NCI-H774 (cell line): ENCODE results near the gene CTDSPL.

Experiments used
- DNase-seq: peaks from one replicate; lab custom pipeline; 2025; lab: John Stamatoyannopoulos, UW

The CTDSPL gene

GRCh38 chr3:37853691-37854413 lies 7.8 kb upstream of the CTDSPL start:
- DNase-seq, result no peak

- DNase-seq, result no peak
These were observed 6.2 kb upstream of the CTDSPL start for GRCh38 chr3:37855363-37855970.

GRCh38 chr3:37856381-37856780 lies 5.3 kb upstream of the CTDSPL start:
- DNase-seq, result no peak

DNA sequence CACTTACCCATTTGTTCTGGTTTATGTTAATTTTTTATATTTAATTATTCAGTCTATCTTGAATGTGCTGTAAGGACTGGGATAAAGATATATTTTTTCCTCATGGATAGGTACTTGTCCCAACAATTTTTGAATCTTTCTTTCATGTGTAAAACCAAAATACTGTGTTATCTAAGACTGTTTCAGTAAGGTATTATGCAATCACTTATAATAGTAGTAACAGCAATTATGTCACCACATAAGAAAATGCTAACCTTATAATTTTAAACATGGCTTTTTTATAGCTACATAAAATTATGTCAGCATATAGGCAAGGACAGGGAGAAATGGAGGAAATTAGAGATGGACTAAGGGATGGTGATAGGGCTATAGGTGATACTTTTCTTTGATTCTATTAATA lies 2.9 kb upstream of the CTDSPL start:
- no peak for DNase-seq

- no peak for DNase-seq
These were observed 2.3 kb upstream of the CTDSPL start for GRCh38 chr3:37859354-37859753.

DNA sequence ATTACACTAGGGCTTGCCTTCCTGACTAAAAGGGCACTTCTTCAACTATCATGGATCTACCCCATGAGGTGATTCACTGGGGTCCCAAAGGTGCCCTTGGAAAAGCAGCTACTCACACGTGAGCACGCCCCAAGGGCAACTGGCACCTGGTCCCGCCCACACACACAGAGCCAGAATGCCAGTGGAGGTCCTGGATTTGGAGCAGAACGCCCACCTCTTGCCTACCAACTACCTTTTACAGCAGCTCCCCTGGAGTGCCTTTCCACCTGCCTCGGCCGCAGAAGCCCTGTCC lies 1.8 kb upstream of the CTDSPL start:
- no peak for DNase-seq

GRCh38 chr3:37862219-37862902 lies 681 bp downstream of the CTDSPL start:
- DNase-seq, result no peak

DNA sequence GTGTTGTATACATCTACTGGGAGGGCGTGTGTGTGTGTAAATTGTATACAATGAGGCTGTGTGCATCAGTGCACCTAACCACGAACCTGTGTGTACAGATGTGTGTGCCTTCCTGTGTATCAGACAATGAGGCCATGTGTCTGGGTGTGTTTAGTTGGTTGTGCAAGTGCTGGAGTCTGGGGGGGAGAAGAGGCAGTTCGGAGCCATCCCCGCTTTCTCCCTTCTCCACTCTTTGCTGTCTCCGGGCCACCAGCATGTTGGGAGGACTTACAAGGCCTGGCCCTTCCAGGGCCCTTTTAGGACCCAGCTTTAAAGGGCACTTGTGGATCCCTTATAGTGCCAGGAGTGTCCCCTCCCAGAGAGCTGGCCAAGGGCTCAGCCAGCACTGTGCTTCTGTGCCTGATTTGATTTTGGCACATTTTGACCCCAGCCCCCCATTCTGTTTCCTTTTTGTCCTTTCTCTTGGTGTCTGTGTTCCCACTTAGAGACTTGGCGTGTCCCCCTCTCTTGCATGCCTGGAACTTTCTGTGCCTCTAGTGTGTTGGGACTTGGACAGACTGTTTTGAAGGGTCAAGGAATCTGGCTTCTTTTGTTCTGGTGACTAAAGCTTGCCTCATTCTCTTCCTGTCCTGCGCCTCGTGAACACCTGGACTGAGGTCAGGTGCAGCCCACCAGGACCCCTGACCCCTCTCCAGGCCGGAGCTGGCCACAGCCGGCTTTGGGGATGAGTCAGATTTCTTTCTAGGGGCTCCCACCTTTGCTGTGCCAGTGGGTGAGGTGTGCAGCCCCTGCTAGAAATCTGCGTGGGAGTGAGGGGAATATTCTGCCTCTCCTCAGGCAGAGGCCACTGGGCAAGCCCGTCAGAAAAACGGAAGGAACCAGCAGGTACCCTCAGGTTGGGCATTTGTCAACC lies 1.5 kb downstream of the CTDSPL start:
- DNase-seq, result no peak

- no peak for DNase-seq
These were observed 2.5 kb downstream of the CTDSPL start for GRCh38 chr3:37863949-37864822.

DNA sequence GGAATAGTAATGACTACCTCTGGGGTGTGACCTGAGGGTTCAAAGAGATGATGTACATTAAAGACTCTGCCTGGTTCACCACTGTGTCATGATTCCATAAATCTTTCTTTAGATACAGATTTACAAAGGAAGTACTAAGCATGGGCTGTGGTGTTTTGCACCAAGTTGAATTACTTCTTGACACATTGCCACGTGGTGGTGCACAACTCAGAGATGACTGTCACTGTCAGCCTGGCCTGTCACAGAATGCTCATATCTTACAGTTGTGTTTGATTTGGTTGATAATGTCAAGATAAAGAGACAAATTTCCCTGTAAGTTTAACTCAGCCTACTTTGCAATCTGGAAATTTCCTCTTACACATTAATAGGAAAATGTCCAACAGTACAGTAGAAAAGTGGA lies 3.2 kb downstream of the CTDSPL start:
- DNase-seq, result no peak

GRCh38 chr3:37867144-37867543 lies 5.5 kb downstream of the CTDSPL start:
- DNase-seq, result no peak

DNA sequence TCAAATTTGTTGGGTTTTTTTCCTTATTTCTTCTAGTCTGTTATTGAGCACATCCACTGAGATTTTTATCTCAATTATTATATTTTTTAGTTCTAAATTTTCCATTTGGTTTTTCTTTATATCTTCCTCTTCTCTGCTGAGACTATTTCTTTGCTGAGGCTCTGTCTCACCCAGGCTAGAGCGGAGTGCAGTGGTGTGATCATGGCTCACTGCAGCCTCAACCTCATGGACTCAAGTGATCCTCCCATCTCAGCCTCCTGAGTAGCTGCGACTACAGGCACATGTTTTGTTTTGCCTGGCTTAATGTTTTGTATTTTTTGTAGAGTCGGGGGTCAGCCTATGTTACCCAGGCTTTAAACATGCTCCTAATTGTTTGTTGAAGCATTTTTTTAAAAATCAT lies 10.2 kb downstream of the CTDSPL start:
- DNase-seq, result no peak

GRCh38 chr3:37872413-37873160 lies 10.9 kb downstream of the CTDSPL start:
- DNase-seq, result no peak

DNA sequence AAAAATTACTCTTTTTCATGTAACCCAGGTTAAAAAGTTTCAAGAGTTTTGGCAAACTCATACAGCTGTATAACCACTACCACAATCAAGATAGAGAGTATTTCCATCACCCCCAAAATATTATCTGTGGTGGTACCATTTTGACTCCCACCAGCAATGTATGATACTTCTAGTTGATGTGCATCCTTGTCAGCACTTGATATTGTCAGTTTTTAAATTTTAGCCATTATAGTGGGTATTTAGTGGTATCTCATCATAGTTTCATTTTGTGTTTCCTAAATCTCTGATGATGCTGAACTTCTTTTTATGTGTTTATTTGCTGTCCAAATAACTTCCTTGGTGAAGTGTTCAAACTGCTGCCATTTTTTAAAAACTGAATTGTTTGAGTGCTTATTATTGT lies 14.6 kb downstream of the CTDSPL start:
- no peak for DNase-seq

DNA sequence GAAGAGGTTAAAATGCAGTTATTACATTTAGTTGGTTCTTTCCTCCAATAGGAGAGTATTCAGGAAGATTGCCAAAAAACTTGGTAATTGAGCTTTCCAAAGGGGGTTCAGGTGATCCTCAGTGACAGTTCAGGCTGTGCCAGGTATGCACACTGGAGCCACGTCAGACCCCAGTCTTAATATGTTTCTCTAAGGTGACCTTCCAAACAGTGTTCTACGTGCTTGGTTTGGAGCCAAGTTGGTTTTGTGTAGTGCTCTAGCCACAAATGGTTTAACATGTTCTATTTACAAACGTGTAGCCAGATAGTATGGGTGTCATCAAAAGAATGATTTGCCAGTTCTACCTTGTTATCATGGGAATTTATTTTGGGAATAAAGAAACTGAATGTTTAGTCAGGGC lies 21.0 kb downstream of the CTDSPL start:
- DNase-seq, result no peak

GRCh38 chr3:37885814-37886213 lies 24.1 kb downstream of the CTDSPL start:
- no peak for DNase-seq

- no peak for DNase-seq
These were observed 24.7 kb downstream of the CTDSPL start for GRCh38 chr3:37886395-37886794.

GRCh38 chr3:37887062-37887461 lies 25.4 kb downstream of the CTDSPL start:
- DNase-seq, result no peak

DNA sequence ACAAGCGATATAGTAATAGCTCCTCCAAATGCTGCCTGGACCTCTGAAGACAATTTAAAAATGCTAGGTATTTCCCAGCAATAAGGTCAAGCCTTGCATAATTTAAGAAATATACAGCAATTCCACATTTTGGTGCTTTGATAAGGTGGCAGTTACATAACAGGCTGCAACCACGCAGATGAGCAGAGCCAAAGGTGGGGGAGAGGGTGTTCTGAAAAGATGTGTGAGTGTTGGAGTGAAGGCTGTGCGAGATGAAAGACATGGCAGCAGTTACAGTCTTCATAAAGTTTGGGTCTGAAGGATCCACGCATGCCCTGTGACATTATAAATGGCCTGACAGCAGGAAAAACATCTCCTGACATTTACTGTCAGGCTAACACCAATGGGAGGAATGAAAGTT lies 26.1 kb downstream of the CTDSPL start:
- no peak for DNase-seq

GRCh38 chr3:37888421-37888820 lies 26.7 kb downstream of the CTDSPL start:
- DNase-seq, result no peak

- no peak for DNase-seq
These were observed 28.8 kb downstream of the CTDSPL start for GRCh38 chr3:37890522-37890921.
